Endothelial cell (in vitro differentiated cells): ENCODE measurements around the gene MEIS1. TPM values are rescaled to one million over a fixed set of nuclear protein-coding genes. Genes with fewer than 3 reads are reported as not detected.

Experiments
- DNase-seq: peaks from one replicate; pipeline ENCODE4 v3.0.0; 2021; ENCODE audit warnings: low spot score
- H3K27ac Mint-ChIP-seq: one replicate; pipeline ENCODE4 v1.8.0; 2021; ENCODE audit warnings: mixed read lengths, inconsistent platforms; ENCODE audit not compliant: unreplicated experiment
- H3K27me3 Mint-ChIP-seq: one replicate; pipeline ENCODE4 v1.8.0; 2021; ENCODE audit warnings: mild to moderate bottlenecking, moderate library complexity, mixed read lengths, inconsistent platforms; ENCODE audit not compliant: unreplicated experiment
- H3K36me3 Mint-ChIP-seq: one replicate; pipeline ENCODE4 v1.8.0; 2021; ENCODE audit warnings: mild to moderate bottlenecking, low read depth, mixed read lengths, inconsistent platforms; ENCODE audit not compliant: unreplicated experiment
- H3K4me1 Mint-ChIP-seq: one replicate; pipeline ENCODE4 v1.8.0; 2021; ENCODE audit warnings: mild to moderate bottlenecking, mixed read lengths, inconsistent platforms; ENCODE audit not compliant: unreplicated experiment
- H3K4me3 Mint-ChIP-seq: one replicate; pipeline ENCODE4 v1.8.0; 2021; ENCODE audit warnings: mild to moderate bottlenecking, mixed read lengths, inconsistent platforms; ENCODE audit not compliant: unreplicated experiment
- H3K9me3 Mint-ChIP-seq: one replicate; pipeline ENCODE4 v1.8.0; 2021; ENCODE audit warnings: mixed read lengths, inconsistent platforms; ENCODE audit not compliant: unreplicated experiment
- CTCF ChIP-seq: fragments of 200-600 bp; sonication (generic); IDR thresholded peaks from one replicate; pipeline ENCODE4 v1.5.0; 2021; ENCODE audit warnings: antibody characterized with exemption; ENCODE audit not compliant: unreplicated experiment
- total RNA-seq: library from RNA; stranded (reverse); fragmentation: NEBNext Ultra II Directional; extraction: Animal tissue kit (Norgen Biotek cat#: 25700); gene quantifications from one replicate; pipeline ENCODE4 v1.2.1, GENCODE V29; 2021; ENCODE audit not compliant: unreplicated experiment

MEIS1 gene
- total RNA-seq, 1 donor from 2014 or later, result 13.3 TPM

- no peaks in the 10 kb centered on the region for H3K9me3 Mint-ChIP-seq
- H3K4me1 Mint-ChIP-seq, result peaks cover 6% of the 10 kb centered on the region
- H3K27ac Mint-ChIP-seq, result no peak overlapping the region
- H3K36me3 Mint-ChIP-seq, result no peaks in the 10 kb centered on the region
- no peak for DNase-seq
- TF ChIP-seq CTCF, result no peak
- peaks cover 8% of the 10 kb centered on the region for H3K27me3 Mint-ChIP-seq
- H3K4me3 Mint-ChIP-seq, result no peak overlapping the region
Measured at GRCh38 chr2:66585587-66585986, 150.7 kb downstream of the MEIS1 start.

DNA sequence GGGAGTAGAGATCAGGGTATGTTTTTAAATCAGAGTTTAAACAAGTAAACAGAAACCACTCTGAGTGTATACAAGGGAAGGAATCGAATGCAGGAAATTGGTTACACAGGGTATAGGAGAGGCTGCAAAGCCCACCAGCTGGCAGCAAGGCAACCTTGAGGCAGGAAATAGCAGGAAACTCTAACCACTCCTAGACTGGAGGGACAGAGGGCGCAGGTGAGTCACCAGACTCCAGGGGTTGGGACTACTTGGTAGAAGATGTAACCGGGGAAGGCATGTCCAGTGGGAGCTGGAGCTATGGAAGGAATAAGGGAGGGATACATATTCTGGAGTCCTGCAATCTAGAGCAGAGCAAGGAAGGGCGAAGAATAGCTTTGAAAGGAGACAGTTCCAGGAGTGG lies 152.3 kb downstream of the MEIS1 start:
- Mint-ChIP-seq H3K36me3 (no peaks in the 10 kb centered on the region), H3K27ac (no peak overlapping the region), H3K27me3 (no peaks in the 10 kb centered on the region), H3K9me3 (no peaks in the 10 kb centered on the region), H3K4me1 (no peaks in the 10 kb centered on the region), H3K4me3 (no peak overlapping the region)
- peak; percentile 50 for DNase-seq
- no peak for TF ChIP-seq CTCF

- H3K4me1 Mint-ChIP-seq, result no peaks in the 10 kb centered on the region
- no peak for TF ChIP-seq CTCF
- no peaks in the 10 kb centered on the region for H3K9me3 Mint-ChIP-seq
- H3K4me3 Mint-ChIP-seq, result no peak overlapping the region
- DNase-seq, result no peak
- no peaks in the 10 kb centered on the region for H3K27me3 Mint-ChIP-seq
- no peak overlapping the region for H3K27ac Mint-ChIP-seq
- H3K36me3 Mint-ChIP-seq, result no peaks in the 10 kb centered on the region
Measured at GRCh38 chr2:66594001-66594400, 159.1 kb downstream of the MEIS1 start.

- Mint-ChIP-seq H3K4me1 (no peaks in the 10 kb centered on the region), H3K27me3 (no peaks in the 10 kb centered on the region), H3K4me3 (no peak overlapping the region), H3K27ac (no peak overlapping the region), H3K36me3 (no peaks in the 10 kb centered on the region), H3K9me3 (no peaks in the 10 kb centered on the region)
- TF ChIP-seq CTCF, result no peak
- no peak for DNase-seq
Measured at GRCh38 chr2:66595556-66595955, 160.6 kb downstream of the MEIS1 start.

GRCh38 chr2:66596256-66596655 lies 161.3 kb downstream of the MEIS1 start:
- TF ChIP-seq CTCF, result no peak
- Mint-ChIP-seq H3K27me3 (no peaks in the 10 kb centered on the region), H3K36me3 (no peaks in the 10 kb centered on the region), H3K27ac (no peak overlapping the region), H3K4me1 (no peaks in the 10 kb centered on the region), H3K4me3 (no peak overlapping the region), H3K9me3 (no peaks in the 10 kb centered on the region)
- no peak for DNase-seq
